ENCODE measurements around the gene GGT6. TPM values are rescaled to one million over a fixed set of nuclear protein-coding genes. Genes with fewer than 3 reads are reported as not detected.
"Not testable (repeated sequence)": the region's sequence is repeated elsewhere in the genome, so short reads cannot be mapped to it uniquely, and the experiment has no call there.

The GGT6 gene
- total RNA-seq, 2 experiments from 2014 or later, result not detected

- H3K27ac Mint-ChIP-seq, result no peak overlapping the region
- peaks cover 1% of the 10 kb centered on the region for H3K4me1 Mint-ChIP-seq
- no peaks in the 10 kb centered on the region for H3K36me3 Mint-ChIP-seq
- no peak for ATAC-seq (ENCODE audit: low read depth)
- peaks cover 44% of the 10 kb centered on the region for H3K27me3 Mint-ChIP-seq
- H3K4me3 Mint-ChIP-seq, result no peak overlapping the region
- H3K9me3 Mint-ChIP-seq, result no peaks in the 10 kb centered on the region
- POLR2A ChIA-PET, result no interaction called here
- no peak for DNase-seq
These were observed 26.8 kb upstream of the GGT6 start for GRCh38 chr17:4587195-4587594.

GRCh38 chr17:4586043-4586442 lies 25.7 kb upstream of the GGT6 start:
- Mint-ChIP-seq H3K27me3 (peaks cover 51% of the 10 kb centered on the region), H3K4me3 (no peak overlapping the region), H3K9me3 (no peaks in the 10 kb centered on the region), H3K4me1 (peaks cover 1% of the 10 kb centered on the region), H3K27ac (no peak overlapping the region), H3K36me3 (no peaks in the 10 kb centered on the region)
- DNase-seq (no peak), ATAC-seq (ENCODE audit: low read depth) (no peak)
- POLR2A ChIA-PET, result no interaction called here

DNA sequence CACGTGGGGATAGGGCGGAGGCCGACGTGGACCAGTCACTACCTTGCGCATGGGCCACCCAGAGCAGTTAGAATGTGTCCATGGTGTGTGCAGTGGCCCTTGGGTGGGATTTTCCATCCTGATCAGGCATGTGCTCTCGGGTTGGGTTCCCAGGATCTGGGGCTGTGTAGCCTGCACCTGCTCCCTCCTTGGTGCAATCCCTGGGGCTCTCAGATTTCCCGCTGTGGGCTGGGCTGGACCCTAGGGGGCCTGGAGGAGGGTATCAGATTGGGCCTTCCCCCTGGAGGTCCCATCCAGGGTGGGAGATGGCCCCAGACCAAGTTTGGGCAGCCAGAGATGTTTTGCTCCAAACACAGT lies 25.2 kb upstream of the GGT6 start:
- no peaks in the 10 kb centered on the region for H3K36me3 Mint-ChIP-seq
- ATAC-seq (ENCODE audit: low read depth), result no peak

DNA sequence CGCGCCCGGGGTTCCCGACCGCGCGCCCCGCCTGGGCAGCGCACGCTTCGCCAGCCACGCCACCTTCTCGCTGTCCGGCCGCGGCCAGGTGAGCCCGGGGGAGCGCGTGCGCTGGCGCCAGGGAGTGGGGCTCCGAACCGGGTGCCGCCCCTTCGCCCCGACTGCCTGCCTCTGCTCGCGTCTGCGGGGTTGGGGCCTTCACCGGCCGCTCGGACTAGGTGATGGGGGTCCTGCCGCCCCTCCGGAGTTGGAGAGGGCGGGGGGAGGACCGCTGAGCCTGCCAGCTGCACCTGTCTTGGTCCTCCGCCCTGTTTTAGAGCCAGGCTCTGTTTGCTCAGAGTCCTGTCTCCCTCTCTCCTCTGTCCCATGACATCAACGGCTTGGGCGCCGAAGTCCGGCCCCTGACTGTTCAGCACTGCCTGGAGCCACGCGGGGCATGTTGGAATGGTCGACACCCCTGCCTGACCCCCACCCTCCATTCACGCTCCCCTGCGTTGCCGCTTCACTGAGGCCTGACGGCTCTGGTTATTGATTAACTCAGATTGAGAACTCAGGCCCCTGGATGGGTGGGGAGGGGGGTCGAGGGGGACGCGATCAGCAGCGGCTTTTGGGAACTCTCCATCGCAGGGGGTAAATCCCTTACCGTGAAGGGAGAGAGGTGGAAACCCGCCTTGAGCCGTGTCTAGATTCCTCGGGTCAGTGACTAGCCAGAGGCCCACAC lies 24.7 kb upstream of the GGT6 start:
- peaks cover 50% of the 10 kb centered on the region for H3K27me3 Mint-ChIP-seq
- H3K27ac Mint-ChIP-seq, result no peak overlapping the region
- no peak for ATAC-seq (ENCODE audit: low read depth)
- no peak for DNase-seq
- H3K4me1 Mint-ChIP-seq, result peaks cover 1% of the 10 kb centered on the region
- no peak overlapping the region for H3K4me3 Mint-ChIP-seq
- POLR2A ChIA-PET, result no interaction called here
- no peaks in the 10 kb centered on the region for H3K36me3 Mint-ChIP-seq
- H3K9me3 Mint-ChIP-seq, result no peaks in the 10 kb centered on the region

More for the DNA sequence above, 25.2 kb upstream of the GGT6 start:
- POLR2A ChIA-PET, result no interaction called here
- Mint-ChIP-seq H3K4me3 (no peak overlapping the region), H3K9me3 (no peaks in the 10 kb centered on the region), H3K27ac (no peak overlapping the region), H3K27me3 (peaks cover 51% of the 10 kb centered on the region), H3K4me1 (peaks cover 1% of the 10 kb centered on the region)
- DNase-seq, result no peak

- ATAC-seq (ENCODE audit: low read depth) (peak; percentile 58), DNase-seq (peak; percentile 48)
- H3K27ac Mint-ChIP-seq, result no peak within 1 kb of the TSS
- no peaks in the 10 kb centered on the region for H3K36me3 Mint-ChIP-seq
- H3K27me3 Mint-ChIP-seq, result peaks cover 50% of the 10 kb centered on the region
- POLR2A ChIA-PET, result no interaction called here
- H3K4me1 Mint-ChIP-seq, result peaks cover 1% of the 10 kb centered on the region
- no peaks in the 10 kb centered on the region for H3K9me3 Mint-ChIP-seq
- H3K4me3 Mint-ChIP-seq, result peak within 1 kb of the TSS; percentile 73
These were observed 23.9 kb upstream of the GGT6 start, which contains the start of gene SMTNL2 for GRCh38 chr17:4584101-4584916. Gene SMTNL2 (plus strand): TSS chr17:4584529. CDS start chr17:4584606, 77 bp downstream.

DNA sequence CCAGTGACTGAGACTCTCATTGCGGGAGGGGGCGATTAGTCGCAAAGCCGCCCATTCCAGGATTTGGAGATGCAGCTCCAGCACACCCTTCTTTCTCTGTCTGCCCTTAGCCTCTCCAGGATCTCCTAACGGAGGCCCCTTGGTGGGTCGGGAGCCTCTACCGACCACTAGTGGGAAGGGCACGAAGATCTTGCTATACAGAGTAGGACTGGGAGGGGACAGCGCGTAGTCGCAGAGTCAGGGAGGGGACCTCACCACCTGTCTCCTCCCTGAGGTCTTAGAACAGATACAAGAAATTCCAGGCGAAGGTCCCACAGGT lies 23.4 kb upstream of the GGT6 start:
- DNase-seq (no peak), ATAC-seq (ENCODE audit: low read depth) (peak; percentile 54)
- Mint-ChIP-seq H3K36me3 (no peaks in the 10 kb centered on the region), H3K4me1 (peaks cover 1% of the 10 kb centered on the region), H3K27ac (no peak overlapping the region), H3K27me3 (peaks cover 48% of the 10 kb centered on the region), H3K9me3 (no peaks in the 10 kb centered on the region), H3K4me3 (peak overlapping the region; percentile 73)
- POLR2A ChIA-PET, result no interaction called here

DNA sequence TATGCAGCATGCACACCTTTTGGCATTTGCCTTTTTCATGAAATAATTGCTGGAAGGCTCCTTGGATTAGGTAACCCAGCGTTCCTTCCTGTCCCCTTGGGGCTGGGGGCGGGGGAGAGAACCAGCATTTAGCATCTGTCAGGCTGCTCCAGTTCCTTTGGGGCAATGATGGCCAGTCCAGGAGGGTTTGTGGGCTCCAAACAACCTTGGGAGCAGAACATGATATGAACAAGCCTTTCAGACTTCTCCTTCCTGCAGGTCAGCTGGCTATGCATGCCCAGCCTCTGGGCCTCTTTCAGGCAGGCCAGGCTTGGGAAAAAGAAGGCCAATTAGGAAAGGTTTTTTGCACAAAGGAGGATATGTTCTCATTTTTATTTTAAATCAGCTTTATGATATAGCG lies 22.8 kb upstream of the GGT6 start:
- no peak for DNase-seq
- Mint-ChIP-seq H3K27ac (no peak overlapping the region), H3K9me3 (no peaks in the 10 kb centered on the region), H3K4me3 (no peak overlapping the region), H3K36me3 (no peaks in the 10 kb centered on the region), H3K27me3 (peaks cover 46% of the 10 kb centered on the region), H3K4me1 (peaks cover 1% of the 10 kb centered on the region)
- POLR2A ChIA-PET, result no interaction called here
- ATAC-seq (ENCODE audit: low read depth), result no peak

- Mint-ChIP-seq H3K27me3 (peaks cover 46% of the 10 kb centered on the region), H3K27ac (no peak overlapping the region), H3K4me3 (no peak overlapping the region), H3K4me1 (peaks cover 1% of the 10 kb centered on the region), H3K9me3 (no peaks in the 10 kb centered on the region), H3K36me3 (no peaks in the 10 kb centered on the region)
- DNase-seq, result no peak
- ATAC-seq (ENCODE audit: low read depth), result no peak
- POLR2A ChIA-PET, result no interaction called here
These were observed 22.3 kb upstream of the GGT6 start for GRCh38 chr17:4582691-4583090.

GRCh38 chr17:4582101-4582501 lies 21.7 kb upstream of the GGT6 start:
- Mint-ChIP-seq H3K4me1 (peaks cover 1% of the 10 kb centered on the region), H3K36me3 (no peaks in the 10 kb centered on the region), H3K27me3 (peaks cover 46% of the 10 kb centered on the region), H3K9me3 (no peaks in the 10 kb centered on the region), H3K4me3 (no peak overlapping the region), H3K27ac (no peak overlapping the region)
- POLR2A ChIA-PET, result no interaction called here
- DNase-seq (no peak), ATAC-seq (ENCODE audit: low read depth) (no peak)

DNA sequence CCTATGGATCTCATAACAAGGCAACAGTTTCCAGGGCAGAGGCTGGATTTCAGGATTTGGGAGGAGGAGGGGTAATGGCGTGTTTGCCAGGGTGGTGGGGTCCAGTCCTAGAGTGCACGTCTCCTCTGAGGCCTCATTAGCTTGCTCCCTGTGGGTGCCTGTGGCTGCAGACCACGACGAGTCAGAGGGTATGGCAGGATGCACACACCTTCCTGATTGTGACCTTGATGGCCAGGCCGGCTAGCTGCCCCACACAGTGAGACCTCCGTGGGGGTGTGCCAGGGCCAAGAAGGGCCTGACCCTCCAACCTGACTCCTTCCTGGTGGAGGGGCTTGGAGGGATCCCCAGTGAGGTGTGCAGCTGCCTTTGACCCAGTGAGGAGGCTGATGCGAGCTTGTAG lies 19.9 kb upstream of the GGT6 start:
- Mint-ChIP-seq H3K4me1 (peaks cover 1% of the 10 kb centered on the region), H3K36me3 (no peaks in the 10 kb centered on the region), H3K4me3 (no peak overlapping the region), H3K27me3 (peaks cover 29% of the 10 kb centered on the region), H3K27ac (no peak overlapping the region), H3K9me3 (no peaks in the 10 kb centered on the region)
- no peak for DNase-seq
- POLR2A ChIA-PET, result no interaction called here
- ATAC-seq (ENCODE audit: low read depth), result no peak

DNA sequence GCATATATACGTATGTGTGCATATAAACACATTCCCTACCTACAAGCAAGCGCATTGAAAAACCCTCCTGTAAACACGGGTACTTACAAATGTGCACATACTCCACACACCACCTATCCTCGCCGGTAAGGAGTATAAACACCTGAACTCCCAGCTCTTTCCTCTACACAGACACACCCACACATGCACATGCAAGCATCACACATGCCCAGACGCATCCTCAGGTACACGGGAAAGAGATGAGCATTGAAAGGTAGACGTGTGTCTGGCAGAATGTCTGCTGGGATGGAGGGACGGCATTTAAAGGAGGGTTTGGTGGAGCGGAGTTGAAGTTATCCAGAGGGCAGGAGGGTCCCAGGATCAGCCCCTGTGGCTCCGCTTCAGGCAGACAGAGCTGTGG lies 19.3 kb upstream of the GGT6 start:
- no peaks in the 10 kb centered on the region for H3K36me3 Mint-ChIP-seq
- no peaks in the 10 kb centered on the region for H3K9me3 Mint-ChIP-seq
- ATAC-seq (ENCODE audit: low read depth) (no peak), DNase-seq (no peak)
- H3K4me3 Mint-ChIP-seq, result no peak overlapping the region
- POLR2A ChIA-PET, result no interaction called here
- H3K27ac Mint-ChIP-seq, result no peak overlapping the region
- peaks cover 29% of the 10 kb centered on the region for H3K27me3 Mint-ChIP-seq
- peaks cover 1% of the 10 kb centered on the region for H3K4me1 Mint-ChIP-seq

DNA sequence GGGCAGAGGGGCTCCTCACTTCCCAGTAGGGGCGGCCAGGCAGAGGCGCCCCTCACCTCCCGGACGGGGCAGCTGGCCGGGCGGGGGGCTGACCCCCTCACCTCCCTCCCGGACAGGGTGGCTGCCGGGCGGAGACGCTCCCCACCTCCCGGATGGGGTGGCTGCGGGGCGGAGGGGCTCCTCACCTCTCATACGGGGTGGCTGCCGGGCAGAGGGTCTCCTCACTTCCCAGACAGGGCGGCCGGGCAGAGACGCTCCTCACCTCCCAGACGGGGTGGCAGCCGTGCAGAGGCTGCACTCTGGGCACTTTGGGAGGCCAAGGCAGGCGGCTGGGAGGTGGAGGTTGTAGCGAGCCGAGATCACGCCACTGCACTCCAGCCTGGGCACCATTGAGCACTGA lies 18.0 kb upstream of the GGT6 start:
- DNase-seq; H3K4me3 Mint-ChIP-seq; ATAC-seq (ENCODE audit: low read depth); H3K4me1 Mint-ChIP-seq; H3K9me3 Mint-ChIP-seq; POLR2A ChIA-PET; H3K36me3 Mint-ChIP-seq; H3K27ac Mint-ChIP-seq: not testable (repeated sequence)
- peaks cover 25% of the 10 kb centered on the region for H3K27me3 Mint-ChIP-seq

GRCh38 chr17:4577386-4577993 lies 17.1 kb upstream of the GGT6 start:
- H3K4me1 Mint-ChIP-seq, result peaks cover 10% of the 10 kb centered on the region
- no peak overlapping the region for H3K27ac Mint-ChIP-seq
- H3K27me3 Mint-ChIP-seq, result peaks cover 24% of the 10 kb centered on the region
- no peaks in the 10 kb centered on the region for H3K36me3 Mint-ChIP-seq
- no peak for ATAC-seq (ENCODE audit: low read depth)
- no peak overlapping the region for H3K4me3 Mint-ChIP-seq
- POLR2A ChIA-PET, result no interaction called here
- H3K9me3 Mint-ChIP-seq, result no peaks in the 10 kb centered on the region
- no peak for DNase-seq

GRCh38 chr17:4576729-4577322 lies 16.4 kb upstream of the GGT6 start:
- ATAC-seq (ENCODE audit: low read depth) (no peak), DNase-seq (no peak)
- POLR2A ChIA-PET, result no interaction called here
- Mint-ChIP-seq H3K4me1 (peaks cover 10% of the 10 kb centered on the region), H3K27ac (no peak overlapping the region), H3K36me3 (no peaks in the 10 kb centered on the region), H3K4me3 (no peak overlapping the region), H3K9me3 (no peaks in the 10 kb centered on the region), H3K27me3 (peaks cover 18% of the 10 kb centered on the region)

Measured in activated naive CD8-positive, alpha-beta T cell treated with anti-CD3 and anti-CD28 coated beads, Interleukin-2, amount 10 ng/mL, durations not matched to agents 7 days and 5 days (primary cell).